CD14-positive monocyte (primary cell): ENCODE results near the gene METTL24. TPM values are rescaled to one million over a fixed set of nuclear protein-coding genes. Genes with fewer than 3 reads are reported as not detected.

Experiments used
- DNase-seq, 3 donors: peaks; one replicate each; pipeline ENCODE4 v3.0.0-alpha.2; 2011 to 2022
- H2AFZ ChIP-seq: 2 replicates; pipeline ENCODE4 v1.6.0; 2012; ENCODE audit warnings: mild to moderate bottlenecking, low read depth, low read length, inconsistent platforms; ENCODE audit not compliant: insufficient read depth, poor library complexity, severe bottlenecking
- H3K27ac ChIP-seq, 2 donors: 1 replicate in 1 of 2; 2 replicates in 1 of 2; pipeline ENCODE4 v1.5.1; 2012 to 2013; ENCODE audit warnings: low read length in 2 of 2, control low read depth in 1 of 2, inconsistent platforms in 1 of 2, low read depth in 1 of 2, mild to moderate bottlenecking in 1 of 2
- H3K27me3 ChIP-seq, 2 donors: one replicate each; pipeline versions ENCODE4 v1.6.0 to v1.6.1; 2011 to 2013; ENCODE audit warnings: low read length in 2 of 2; ENCODE audit not compliant: control insufficient read depth in 2 of 2, insufficient read depth in 2 of 2
- H3K36me3 ChIP-seq, 2 donors: replicated peaks in 1 of 2; 1 replicate in 1 of 2; 2 replicates in 1 of 2; pipeline versions ENCODE4 v1.5.1 to v1.6.1; 2012 to 2013; ENCODE audit warnings: low read length in 2 of 2, control low read depth in 1 of 2, inconsistent platforms in 1 of 2, mild to moderate bottlenecking in 1 of 2; ENCODE audit not compliant: insufficient read depth in 2 of 2, control insufficient read depth in 1 of 2
- H3K4me1 ChIP-seq, 2 donors: 1 replicate in 1 of 2; 2 replicates in 1 of 2; pipeline versions ENCODE4 v1.5.1 to v1.6.1; 2012 to 2013; ENCODE audit warnings: low read length in 2 of 2, control low read depth in 1 of 2, inconsistent platforms in 1 of 2, mild to moderate bottlenecking in 1 of 2, moderate library complexity in 1 of 2; ENCODE audit not compliant: insufficient read depth in 2 of 2, control insufficient read depth in 1 of 2
- H3K4me2 ChIP-seq: replicated peaks from 2 replicates; pipeline ENCODE3; 2012; ENCODE audit warnings: low read length, moderate library complexity, mild to moderate bottlenecking; ENCODE audit not compliant: poor library complexity, severe bottlenecking; ENCODE audit errors: extremely low read depth
- H3K4me3 ChIP-seq, 3 experiments: fragments of 200-600 bp in 1 of 3; sonication (generic) in 1 of 3; replicated peaks in 1 of 3; 1 replicate in 2 of 3; 2 replicates in 1 of 3; pipeline ENCODE4 v1.5.1; 2011 to 2013; ENCODE audit warnings: low read length in 3 of 3, mild to moderate bottlenecking in 3 of 3, control low read depth in 2 of 3, low read depth in 2 of 3, inconsistent platforms in 1 of 3, moderate library complexity in 1 of 3
- H3K79me2 ChIP-seq: 2 replicates; pipeline ENCODE4 v1.6.0; 2012; ENCODE audit warnings: mild to moderate bottlenecking, control low read depth, inconsistent platforms, low read length, moderate library complexity; ENCODE audit not compliant: insufficient read depth
- H3K9ac ChIP-seq: 2 replicates; pipeline ENCODE4 v1.6.0; 2017; ENCODE audit warnings: low read length, mild to moderate bottlenecking; ENCODE audit not compliant: insufficient read depth, poor library complexity, severe bottlenecking
- H3K9me3 ChIP-seq, 2 donors: replicated peaks in 1 of 2; 1 replicate in 1 of 2; 2 replicates in 1 of 2; pipeline versions ENCODE4 v1.5.1 to v1.6.1; 2012 to 2013; ENCODE audit warnings: low read length in 2 of 2, control low read depth in 1 of 2; ENCODE audit not compliant: control insufficient read depth in 1 of 2, insufficient read depth in 1 of 2
- H4K20me1 ChIP-seq: 2 replicates; pipeline ENCODE4 v1.6.0; 2012; ENCODE audit warnings: mild to moderate bottlenecking, low read length, control low read depth, moderate library complexity; ENCODE audit not compliant: insufficient read depth
- H3K27ac Mint-ChIP-seq, 7 donors: one replicate each; pipeline ENCODE4 v1.8.0; 2020; ENCODE audit warnings: mild to moderate bottlenecking in 7 of 7, mixed read lengths in 7 of 7, moderate library complexity in 6 of 7, inconsistent platforms in 2 of 7
- H3K27me3 Mint-ChIP-seq, 3 donors: one replicate each; pipeline ENCODE4 v1.8.0; 2021 to 2022; ENCODE audit warnings: low read depth in 3 of 3, mild to moderate bottlenecking in 3 of 3, mixed read lengths in 3 of 3, moderate library complexity in 3 of 3, inconsistent platforms in 1 of 3
- H3K36me3 Mint-ChIP-seq, 2 donors: one replicate each; pipeline ENCODE4 v1.8.0; 2020; ENCODE audit warnings: mixed read lengths in 2 of 2, inconsistent platforms in 1 of 2, mild to moderate bottlenecking in 1 of 2
- H3K4me1 Mint-ChIP-seq: one replicate; pipeline ENCODE4 v1.8.0; 2020; ENCODE audit warnings: mild to moderate bottlenecking, mixed read lengths
- H3K4me3 Mint-ChIP-seq, 2 donors: one replicate each; pipeline ENCODE4 v1.8.0; 2020; ENCODE audit warnings: mild to moderate bottlenecking in 2 of 2, mixed read lengths in 2 of 2, moderate library complexity in 1 of 2
- H3K9me3 Mint-ChIP-seq, 7 donors: one replicate each; pipeline ENCODE4 v1.8.0; 2020 to 2022; ENCODE audit warnings: mixed read lengths in 7 of 7, mild to moderate bottlenecking in 6 of 7, moderate library complexity in 6 of 7, inconsistent platforms in 2 of 7
- WGBS: methylation state at CpG from one replicate; pipeline ENCODE4 v1.1.5; 2013; ENCODE audit warnings: missing lambda C conversion rate; ENCODE audit not compliant: insufficient coverage; 5-methylcytosine and 5-hydroxymethylcytosine counted together
- intact Hi-C, 2 donors: fragments of 100-400 bp; cut with micrococcal nuclease; formaldehyde crosslinking; loops; one replicate each; pipeline versions ENCODE4 v1.15.0 to v1.15.1; 2023
- polyA plus RNA-seq, 3 donors: library from polyadenylated mRNA; depleted of rRNA in 1 of 3; unstranded in 2 of 3; stranded (reverse) in 1 of 3; fragments of 300-500 nt in 2 of 3; fragments of >200 nt in 1 of 3; fragmentation: Illumina TruSeq in 2 of 3; gene quantifications; 1 replicate in 2 of 3; 2 replicates in 1 of 3; pipeline ENCODE4 v1.2.3, GENCODE V29; 2012 to 2021
- TF ChIP-seq, protein P1 (sequence below): fragments of 200-600 bp; IDR thresholded peaks from one replicate; pipeline ENCODE4 v1.8.0; 2022; ENCODE audit warnings: antibody characterized with exemption, mild to moderate bottlenecking

METTL24 gene
- polyA plus RNA-seq, 3 donors: not detected

DNA sequence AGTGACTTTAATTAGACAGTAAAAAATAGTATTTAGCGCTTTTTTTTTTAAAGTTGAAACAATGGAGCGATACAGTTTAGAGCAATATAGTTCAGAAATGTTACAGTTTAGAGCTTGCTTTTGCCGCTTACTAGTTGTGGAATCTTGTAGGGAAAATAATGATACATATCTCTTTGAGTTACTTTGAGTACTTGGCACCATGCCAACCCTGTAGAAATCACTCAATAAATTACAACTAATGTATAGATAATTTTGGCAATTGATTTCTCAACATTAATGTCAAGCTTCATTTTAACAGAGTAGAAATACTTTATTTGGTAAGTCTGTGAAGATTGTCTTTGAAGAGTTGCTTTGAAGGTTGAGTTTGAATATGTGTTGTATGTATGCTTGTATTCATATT is 150.5 kb downstream of the METTL24 start:
- no peak overlapping the region for H2AFZ ChIP-seq
- peaks cover 50 to 70% of the 10 kb centered on the region in 2 donors for H3K36me3 Mint-ChIP-seq

DNA sequence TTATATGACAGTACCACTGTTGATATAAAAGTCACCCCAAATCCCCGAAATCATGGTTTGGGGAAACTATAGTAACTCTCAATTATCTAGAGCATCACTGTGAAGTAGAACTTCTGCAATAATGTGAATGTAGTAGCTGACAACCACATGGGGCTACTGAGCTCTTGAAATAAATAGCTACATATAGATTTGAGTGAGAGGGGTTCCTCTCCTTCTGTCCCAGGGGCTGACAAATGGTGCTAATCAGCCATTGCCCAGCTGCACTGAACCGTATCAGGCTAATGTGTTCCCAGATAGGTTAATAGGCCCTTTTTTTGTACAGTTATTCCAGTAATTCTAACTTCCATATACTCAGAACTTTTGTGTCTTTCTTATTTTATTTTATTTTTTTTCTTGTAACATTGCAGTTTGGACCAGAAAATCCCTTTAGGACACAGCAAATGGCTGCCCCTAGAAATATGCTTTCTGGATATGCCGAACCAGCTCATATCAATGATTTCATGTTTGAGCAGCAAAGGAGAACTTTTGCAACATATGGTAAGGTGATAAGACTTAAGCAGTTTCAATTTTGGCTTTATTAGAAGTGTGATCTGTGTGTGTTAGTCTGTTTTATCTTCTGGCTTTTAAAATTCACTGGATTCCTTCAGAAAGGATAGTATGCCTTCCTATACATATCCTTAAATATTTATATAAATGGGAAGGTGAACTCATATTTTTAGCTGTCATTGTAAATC is 156.8 kb downstream of the METTL24 start:
- Histone ChIP-seq H3K27me3 (no peaks in the 10 kb centered on the region), H3K27ac (peak overlapping the region in 1 of 2 donors; percentile 9), H3K36me3 (peaks cover 6 to 66% of the 10 kb centered on the region in 2 donors), H3K9me3 (no peaks in the 10 kb centered on the region), H3K9ac (no peak overlapping the region), H3K79me2 (peaks cover 83% of the 10 kb centered on the region), H2AFZ (no peak overlapping the region), H3K4me2 (no peak overlapping the region), H3K4me1 (no peaks in the 10 kb centered on the region), H4K20me1 (peaks cover 91% of the 10 kb centered on the region), H3K4me3 (no peak overlapping the region)
- 100% methylated on average over 1 of the region's 3 CpGs for WGBS
- Mint-ChIP-seq H3K36me3 (peaks cover 21 to 33% of the 10 kb centered on the region in 2 donors), H3K27me3 (no peaks in the 10 kb centered on the region), H3K27ac (no peak overlapping the region), H3K9me3 (no peaks in the 10 kb centered on the region), H3K4me1 (peaks cover 4% of the 10 kb centered on the region), H3K4me3 (no peak overlapping the region)
- TF ChIP-seq, protein P1, sequence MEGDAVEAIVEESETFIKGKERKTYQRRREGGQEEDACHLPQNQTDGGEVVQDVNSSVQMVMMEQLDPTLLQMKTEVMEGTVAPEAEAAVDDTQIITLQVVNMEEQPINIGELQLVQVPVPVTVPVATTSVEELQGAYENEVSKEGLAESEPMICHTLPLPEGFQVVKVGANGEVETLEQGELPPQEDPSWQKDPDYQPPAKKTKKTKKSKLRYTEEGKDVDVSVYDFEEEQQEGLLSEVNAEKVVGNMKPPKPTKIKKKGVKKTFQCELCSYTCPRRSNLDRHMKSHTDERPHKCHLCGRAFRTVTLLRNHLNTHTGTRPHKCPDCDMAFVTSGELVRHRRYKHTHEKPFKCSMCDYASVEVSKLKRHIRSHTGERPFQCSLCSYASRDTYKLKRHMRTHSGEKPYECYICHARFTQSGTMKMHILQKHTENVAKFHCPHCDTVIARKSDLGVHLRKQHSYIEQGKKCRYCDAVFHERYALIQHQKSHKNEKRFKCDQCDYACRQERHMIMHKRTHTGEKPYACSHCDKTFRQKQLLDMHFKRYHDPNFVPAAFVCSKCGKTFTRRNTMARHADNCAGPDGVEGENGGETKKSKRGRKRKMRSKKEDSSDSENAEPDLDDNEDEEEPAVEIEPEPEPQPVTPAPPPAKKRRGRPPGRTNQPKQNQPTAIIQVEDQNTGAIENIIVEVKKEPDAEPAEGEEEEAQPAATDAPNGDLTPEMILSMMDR: no peak
- intact Hi-C loops: no loop called here
- no peak for DNase-seq

More for the DNA sequence above, 150.5 kb downstream of the METTL24 start:
- H3K4me3 Mint-ChIP-seq: no peak overlapping the region
- H3K27me3 ChIP-seq: no peaks in the 10 kb centered on the region
- H3K4me2 ChIP-seq: no peak overlapping the region
- no peak overlapping the region for H3K9ac ChIP-seq
- H3K4me3 ChIP-seq: no peak overlapping the region
- H3K27ac ChIP-seq: no peak overlapping the region
- no peak for DNase-seq
- no peak overlapping the region for H3K27ac Mint-ChIP-seq
- no peaks in the 10 kb centered on the region for H3K9me3 ChIP-seq
- WGBS: no CpG with 5 or more reads among the region's 3 CpGs
- intact Hi-C loops: no loop called here
- H3K27me3 Mint-ChIP-seq: no peaks in the 10 kb centered on the region
- peaks cover 59% of the 10 kb centered on the region for H4K20me1 ChIP-seq
- no peaks in the 10 kb centered on the region for H3K4me1 ChIP-seq
- peaks cover 54 to 91% of the 10 kb centered on the region in 2 donors for H3K36me3 ChIP-seq
- H3K9me3 Mint-ChIP-seq: no peaks in the 10 kb centered on the region
- TF ChIP-seq, protein P1: no peak
- peaks cover 4% of the 10 kb centered on the region for H3K4me1 Mint-ChIP-seq
- peaks cover 29% of the 10 kb centered on the region for H3K79me2 ChIP-seq
